ENCODE measurements around the gene PTGIS.

Gene PTGIS

GRCh38 chr20:49591217-49591865 lies 23.4 kb upstream of the PTGIS start:
- TF ChIP-seq MAX (IDR thresholded peaks at IDR 0.05): no peak
- no peak for TF ChIP-seq TCF12 (IDR thresholded peaks at IDR 0.05; ENCODE audit: low read depth)
- no peak for TF ChIP-seq RAD21 (IDR thresholded peaks at IDR 0.05; ENCODE audit: low read depth)
- no peak for TF ChIP-seq NFIC (IDR thresholded peaks at IDR 0.05)

GRCh38 chr20:49590163-49591017 lies 22.5 kb upstream of the PTGIS start:
- TF ChIP-seq FOXM1 (IDR thresholded peaks at IDR 0.05; ENCODE audit: borderline replicate concordance, low read depth) (no peak), TCF12 (IDR thresholded peaks at IDR 0.05; ENCODE audit: low read depth) (no peak)

GRCh38 chr20:49589747-49590146 lies 21.8 kb upstream of the PTGIS start:
- TF ChIP-seq EGR1 (IDR thresholded peaks at IDR 0.05) (no peak), TAF1 (IDR thresholded peaks at IDR 0.05; ENCODE audit: low read depth) (no peak), FOXM1 (IDR thresholded peaks at IDR 0.05; ENCODE audit: borderline replicate concordance, low read depth) (no peak), NFIC (IDR thresholded peaks at IDR 0.05) (no peak), RAD21 (IDR thresholded peaks at IDR 0.05; ENCODE audit: low read depth) (no peak), CEBPB (IDR thresholded peaks at IDR 0.05) (no peak), YY1 (IDR thresholded peaks at IDR 0.05; ENCODE audit: low read depth) (no peak), ZBTB7A (IDR thresholded peaks at IDR 0.05; ENCODE audit: low read depth) (no peak), TCF12 (IDR thresholded peaks at IDR 0.05; ENCODE audit: low read depth) (no peak), EP300 (IDR thresholded peaks at IDR 0.05; ENCODE audit: borderline replicate concordance) (no peak), MAX (IDR thresholded peaks at IDR 0.05) (no peak), CREB1 (IDR thresholded peaks at IDR 0.05; ENCODE audit: low read depth) (no peak), TEAD4 (IDR thresholded peaks at IDR 0.05) (no peak)
- TF ChIP-seq, protein P1, sequence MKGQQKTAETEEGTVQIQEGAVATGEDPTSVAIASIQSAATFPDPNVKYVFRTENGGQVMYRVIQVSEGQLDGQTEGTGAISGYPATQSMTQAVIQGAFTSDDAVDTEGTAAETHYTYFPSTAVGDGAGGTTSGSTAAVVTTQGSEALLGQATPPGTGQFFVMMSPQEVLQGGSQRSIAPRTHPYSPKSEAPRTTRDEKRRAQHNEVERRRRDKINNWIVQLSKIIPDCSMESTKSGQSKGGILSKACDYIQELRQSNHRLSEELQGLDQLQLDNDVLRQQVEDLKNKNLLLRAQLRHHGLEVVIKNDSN (IDR thresholded peaks at IDR 0.05): no peak
- TF ChIP-seq, protein P2, sequence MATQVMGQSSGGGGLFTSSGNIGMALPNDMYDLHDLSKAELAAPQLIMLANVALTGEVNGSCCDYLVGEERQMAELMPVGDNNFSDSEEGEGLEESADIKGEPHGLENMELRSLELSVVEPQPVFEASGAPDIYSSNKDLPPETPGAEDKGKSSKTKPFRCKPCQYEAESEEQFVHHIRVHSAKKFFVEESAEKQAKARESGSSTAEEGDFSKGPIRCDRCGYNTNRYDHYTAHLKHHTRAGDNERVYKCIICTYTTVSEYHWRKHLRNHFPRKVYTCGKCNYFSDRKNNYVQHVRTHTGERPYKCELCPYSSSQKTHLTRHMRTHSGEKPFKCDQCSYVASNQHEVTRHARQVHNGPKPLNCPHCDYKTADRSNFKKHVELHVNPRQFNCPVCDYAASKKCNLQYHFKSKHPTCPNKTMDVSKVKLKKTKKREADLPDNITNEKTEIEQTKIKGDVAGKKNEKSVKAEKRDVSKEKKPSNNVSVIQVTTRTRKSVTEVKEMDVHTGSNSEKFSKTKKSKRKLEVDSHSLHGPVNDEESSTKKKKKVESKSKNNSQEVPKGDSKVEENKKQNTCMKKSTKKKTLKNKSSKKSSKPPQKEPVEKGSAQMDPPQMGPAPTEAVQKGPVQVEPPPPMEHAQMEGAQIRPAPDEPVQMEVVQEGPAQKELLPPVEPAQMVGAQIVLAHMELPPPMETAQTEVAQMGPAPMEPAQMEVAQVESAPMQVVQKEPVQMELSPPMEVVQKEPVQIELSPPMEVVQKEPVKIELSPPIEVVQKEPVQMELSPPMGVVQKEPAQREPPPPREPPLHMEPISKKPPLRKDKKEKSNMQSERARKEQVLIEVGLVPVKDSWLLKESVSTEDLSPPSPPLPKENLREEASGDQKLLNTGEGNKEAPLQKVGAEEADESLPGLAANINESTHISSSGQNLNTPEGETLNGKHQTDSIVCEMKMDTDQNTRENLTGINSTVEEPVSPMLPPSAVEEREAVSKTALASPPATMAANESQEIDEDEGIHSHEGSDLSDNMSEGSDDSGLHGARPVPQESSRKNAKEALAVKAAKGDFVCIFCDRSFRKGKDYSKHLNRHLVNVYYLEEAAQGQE (IDR thresholded peaks at IDR 0.05; ENCODE audit: low read depth): no peak

- TF ChIP-seq TEAD4 (IDR thresholded peaks at IDR 0.05) (no peak), EGR1 (IDR thresholded peaks at IDR 0.05) (no peak), TAF1 (IDR thresholded peaks at IDR 0.05; ENCODE audit: low read depth) (no peak), CREB1 (IDR thresholded peaks at IDR 0.05; ENCODE audit: low read depth) (no peak), NFIC (IDR thresholded peaks at IDR 0.05) (no peak), TCF12 (IDR thresholded peaks at IDR 0.05; ENCODE audit: low read depth) (no peak), ZBTB7A (IDR thresholded peaks at IDR 0.05; ENCODE audit: low read depth) (no peak), EP300 (IDR thresholded peaks at IDR 0.05; ENCODE audit: borderline replicate concordance) (no peak), FOXM1 (IDR thresholded peaks at IDR 0.05; ENCODE audit: borderline replicate concordance, low read depth) (no peak), CEBPB (IDR thresholded peaks at IDR 0.05) (no peak), RAD21 (IDR thresholded peaks at IDR 0.05; ENCODE audit: low read depth) (no peak), MAX (IDR thresholded peaks at IDR 0.05) (no peak), YY1 (IDR thresholded peaks at IDR 0.05; ENCODE audit: low read depth) (no peak)
- TF ChIP-seq, protein P2 (IDR thresholded peaks at IDR 0.05; ENCODE audit: low read depth): no peak
- TF ChIP-seq, protein P1 (IDR thresholded peaks at IDR 0.05): no peak
These were observed 19.2 kb upstream of the PTGIS start for GRCh38 chr20:49587111-49587570.

DNA sequence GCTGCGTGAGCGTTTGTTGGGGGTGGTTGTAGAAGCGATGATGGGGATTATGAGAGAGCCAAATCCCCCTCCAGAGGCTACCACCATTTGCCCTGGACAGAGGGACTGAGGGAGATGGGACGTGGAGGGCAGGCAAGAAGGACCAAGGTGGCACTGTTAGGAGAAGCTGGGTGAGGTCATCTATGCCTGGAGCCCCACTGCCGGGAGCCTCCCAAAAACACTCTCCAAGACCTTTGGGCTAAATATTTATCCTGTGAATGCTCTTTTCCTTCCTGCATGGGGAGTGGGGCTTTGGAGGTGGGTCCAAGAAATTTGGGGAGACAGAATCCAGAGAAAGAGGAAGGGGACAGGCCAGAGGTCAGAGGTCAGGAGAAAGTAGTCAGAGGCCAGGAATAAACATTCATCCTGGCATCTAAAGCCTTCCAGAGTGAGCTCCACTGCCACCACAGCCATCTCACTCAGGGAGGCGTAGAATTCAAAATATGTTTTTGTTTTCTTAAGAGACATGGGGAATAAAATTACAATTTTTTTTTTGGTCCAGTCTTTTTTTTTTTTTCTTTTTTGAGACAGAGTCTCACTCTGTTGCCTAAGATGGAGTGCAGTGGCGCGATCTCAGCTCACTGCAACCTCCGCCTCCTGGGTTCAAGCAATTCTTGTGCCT lies 17.8 kb upstream of the PTGIS start:
- TF ChIP-seq EP300 (IDR thresholded peaks at IDR 0.05; ENCODE audit: borderline replicate concordance) (no peak), FOXM1 (IDR thresholded peaks at IDR 0.05; ENCODE audit: borderline replicate concordance, low read depth) (no peak), TCF12 (IDR thresholded peaks at IDR 0.05; ENCODE audit: low read depth) (no peak), TAF1 (IDR thresholded peaks at IDR 0.05; ENCODE audit: low read depth) (no peak), YY1 (IDR thresholded peaks at IDR 0.05; ENCODE audit: low read depth) (no peak), NFIC (IDR thresholded peaks at IDR 0.05) (no peak)

All from Ishikawa (cell line).